Astrocyte (in vitro differentiated cells and primary cell): Measurements from ENCODE around the gene TLK2.

Experiments used
- EZH2 ChIP-seq: IDR thresholded peaks from 2 replicates; pipeline ENCODE4 v1.6.1; 2012; ENCODE audit warnings: mild to moderate bottlenecking, low read length, inconsistent platforms; ENCODE audit not compliant: insufficient read depth
- TF ChIP-seq, protein P1 (sequence below): IDR thresholded peaks from 2 replicates; pipeline ENCODE4 v1.5.1; 2011; ENCODE audit warnings: low read depth, mild to moderate bottlenecking, inconsistent platforms, low read length, moderate library complexity; ENCODE audit not compliant: insufficient read depth

DNA sequence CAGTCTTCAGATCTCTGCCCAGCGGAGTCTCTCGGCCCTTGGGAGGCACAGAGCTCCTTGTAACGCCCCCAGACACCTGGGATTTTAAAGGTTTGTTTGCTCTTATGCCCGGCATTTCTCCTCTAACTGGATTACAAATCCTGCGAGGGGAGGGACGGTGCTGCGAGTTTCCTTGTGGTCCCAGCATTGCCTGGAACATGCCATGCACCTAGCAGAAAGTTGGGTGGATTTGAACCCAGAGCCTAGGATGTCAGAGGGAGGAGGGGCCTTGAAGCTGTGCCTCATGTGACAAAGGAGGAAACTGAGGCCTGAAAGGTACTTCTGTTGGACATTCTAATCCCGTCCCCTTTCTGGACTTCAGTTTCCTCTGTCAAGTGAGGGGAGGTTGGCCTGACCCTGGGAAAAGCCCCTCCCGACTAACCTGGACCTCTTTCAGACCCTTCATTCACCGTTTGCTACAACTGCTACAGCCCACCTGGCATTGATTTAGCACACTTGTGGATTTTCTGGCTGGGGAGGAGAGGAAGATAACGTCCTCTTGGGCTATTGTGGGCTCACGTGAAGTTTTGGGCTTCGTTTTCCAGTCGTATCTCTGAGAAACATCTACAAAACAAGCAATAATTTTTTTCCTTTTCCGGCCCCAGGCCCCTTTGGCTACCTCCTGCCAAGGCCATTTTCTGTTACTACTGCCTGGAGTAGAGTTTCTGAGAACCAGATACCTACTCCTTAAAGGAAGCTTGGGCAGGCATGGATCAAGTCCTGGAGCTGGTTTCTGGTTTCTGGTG, 179.7 kb downstream of the TLK2 start:
- TF ChIP-seq, protein P1, sequence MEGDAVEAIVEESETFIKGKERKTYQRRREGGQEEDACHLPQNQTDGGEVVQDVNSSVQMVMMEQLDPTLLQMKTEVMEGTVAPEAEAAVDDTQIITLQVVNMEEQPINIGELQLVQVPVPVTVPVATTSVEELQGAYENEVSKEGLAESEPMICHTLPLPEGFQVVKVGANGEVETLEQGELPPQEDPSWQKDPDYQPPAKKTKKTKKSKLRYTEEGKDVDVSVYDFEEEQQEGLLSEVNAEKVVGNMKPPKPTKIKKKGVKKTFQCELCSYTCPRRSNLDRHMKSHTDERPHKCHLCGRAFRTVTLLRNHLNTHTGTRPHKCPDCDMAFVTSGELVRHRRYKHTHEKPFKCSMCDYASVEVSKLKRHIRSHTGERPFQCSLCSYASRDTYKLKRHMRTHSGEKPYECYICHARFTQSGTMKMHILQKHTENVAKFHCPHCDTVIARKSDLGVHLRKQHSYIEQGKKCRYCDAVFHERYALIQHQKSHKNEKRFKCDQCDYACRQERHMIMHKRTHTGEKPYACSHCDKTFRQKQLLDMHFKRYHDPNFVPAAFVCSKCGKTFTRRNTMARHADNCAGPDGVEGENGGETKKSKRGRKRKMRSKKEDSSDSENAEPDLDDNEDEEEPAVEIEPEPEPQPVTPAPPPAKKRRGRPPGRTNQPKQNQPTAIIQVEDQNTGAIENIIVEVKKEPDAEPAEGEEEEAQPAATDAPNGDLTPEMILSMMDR: no peak
- TF ChIP-seq EZH2: no peak
